NT2/D1 (cell line): ENCODE measurements around the gene ECM2.

Experiments
- YY1 ChIP-seq: IDR thresholded peaks from 2 replicates; pipeline ENCODE4 v1.6.1; 2011; ENCODE audit not compliant: insufficient read length, insufficient read depth
- ZNF274 ChIP-seq: IDR thresholded peaks from 2 replicates; pipeline ENCODE4 v1.6.1; 2011; ENCODE audit warnings: mild to moderate bottlenecking, low read depth, low read length

GRCh38 chr9:92563116-92564100 is 27.6 kb upstream of the ECM2 start:
- TF ChIP-seq YY1 (no peak), ZNF274 (no peak)
